ENCODE results near the gene A2ML1. TPM values are rescaled to one million over a fixed set of nuclear protein-coding genes. Genes with fewer than 3 reads are reported as not detected.
"Not testable (repeated sequence)": the region's sequence is repeated elsewhere in the genome, so short reads cannot be mapped to it uniquely, and the experiment has no call there.

The A2ML1 gene
- total and polyA plus RNA-seq, 2 donors (not counting 3 experiments of a cell fraction or from before 2014, with no cell fraction given), result not detected

DNA sequence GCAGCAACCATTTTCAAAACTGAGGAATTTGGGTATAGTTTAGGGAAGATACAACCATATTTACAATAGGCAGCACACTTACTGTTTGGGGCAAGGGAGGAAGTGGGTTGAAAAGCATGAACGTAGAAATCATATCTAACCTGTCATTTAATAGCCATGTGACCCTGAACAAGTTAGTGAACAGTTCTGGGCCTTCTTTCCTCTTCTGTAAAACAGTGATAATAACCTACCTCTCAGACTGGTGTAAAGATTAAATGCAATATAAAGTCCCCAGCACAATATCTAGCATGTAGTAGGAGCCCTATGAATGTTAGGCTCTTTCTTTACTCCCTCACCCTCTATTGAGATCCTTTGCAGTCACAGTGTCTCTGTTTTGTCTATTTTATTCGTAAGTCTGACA, 33.5 kb downstream of the A2ML1 start:
- dilution Hi-C loops (cut with MboI; ENCODE audit: extremely low pct_ligation_motif_present, low sequenced_read_pairs) (no loop called here), intact Hi-C loops (cut with micrococcal nuclease) (no loop called here)
- Histone ChIP-seq H3K9me3 (replicated peaks; ENCODE audit: control insufficient read depth, insufficient read depth, low read length) (no peaks in the 10 kb centered on the region), H3K9ac (replicated peaks; ENCODE audit: extremely low read depth, insufficient read depth, low read length) (no peak overlapping the region), H3K36me3 (ENCODE audit: control insufficient read depth in 2 of 2, extremely low read depth in 1 of 2, insufficient read depth in 2 of 2, low read length in 2 of 2) (no peaks in the 10 kb centered on the region), H2AFZ (ENCODE audit: low read depth, low read length) (no peak overlapping the region), H3K4me2 (ENCODE audit: insufficient read depth, low read length) (no peak overlapping the region), H4K20me1 (replicated peaks; ENCODE audit: control insufficient read depth, extremely low read depth, insufficient read depth, low read length) (no peaks in the 10 kb centered on the region), H3K9me1 (replicated peaks; ENCODE audit: control insufficient read depth, extremely low read depth, insufficient read depth, low read length) (no peaks in the 10 kb centered on the region), H3K27ac (ENCODE audit: insufficient read depth, low read depth, low read length) (no peak overlapping the region), H3K4me1 (ENCODE audit: control insufficient read depth, extremely low read depth, insufficient read depth, low read length) (no peaks in the 10 kb centered on the region), H3K79me2 (ENCODE audit: control insufficient read depth, insufficient read depth, low read length) (no peaks in the 10 kb centered on the region), H3K27me3 (ENCODE audit: control insufficient read depth in 2 of 2, insufficient read depth in 2 of 2, low read length in 2 of 2) (no peaks in the 10 kb centered on the region), H3K4me3 (replicated peaks in 1 of 3; ENCODE audit: insufficient read depth in 1 of 3, low read depth in 1 of 3, low read length in 3 of 3) (no peak overlapping the region)
- TF ChIP-seq, protein P1, sequence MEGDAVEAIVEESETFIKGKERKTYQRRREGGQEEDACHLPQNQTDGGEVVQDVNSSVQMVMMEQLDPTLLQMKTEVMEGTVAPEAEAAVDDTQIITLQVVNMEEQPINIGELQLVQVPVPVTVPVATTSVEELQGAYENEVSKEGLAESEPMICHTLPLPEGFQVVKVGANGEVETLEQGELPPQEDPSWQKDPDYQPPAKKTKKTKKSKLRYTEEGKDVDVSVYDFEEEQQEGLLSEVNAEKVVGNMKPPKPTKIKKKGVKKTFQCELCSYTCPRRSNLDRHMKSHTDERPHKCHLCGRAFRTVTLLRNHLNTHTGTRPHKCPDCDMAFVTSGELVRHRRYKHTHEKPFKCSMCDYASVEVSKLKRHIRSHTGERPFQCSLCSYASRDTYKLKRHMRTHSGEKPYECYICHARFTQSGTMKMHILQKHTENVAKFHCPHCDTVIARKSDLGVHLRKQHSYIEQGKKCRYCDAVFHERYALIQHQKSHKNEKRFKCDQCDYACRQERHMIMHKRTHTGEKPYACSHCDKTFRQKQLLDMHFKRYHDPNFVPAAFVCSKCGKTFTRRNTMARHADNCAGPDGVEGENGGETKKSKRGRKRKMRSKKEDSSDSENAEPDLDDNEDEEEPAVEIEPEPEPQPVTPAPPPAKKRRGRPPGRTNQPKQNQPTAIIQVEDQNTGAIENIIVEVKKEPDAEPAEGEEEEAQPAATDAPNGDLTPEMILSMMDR (IDR thresholded peaks at IDR 0.05; ENCODE audit: extremely low read depth in 1 of 2, insufficient read depth in 1 of 2, low read depth in 1 of 2, low read length in 2 of 2), result no peak
- TF ChIP-seq FOS (IDR thresholded peaks at IDR 0.05; ENCODE audit: borderline replicate concordance, insufficient read depth, low read length), result no peak
- TF ChIP-seq POLR2AphosphoS5 (IDR thresholded peaks at IDR 0.05; ENCODE audit: insufficient read depth, low read depth, low read length), result no peak
- TF ChIP-seq GATA2 (IDR thresholded peaks at IDR 0.05; ENCODE audit: insufficient read depth, insufficient read length, low read depth, low read length), result no peak
- CTCF ChIA-PET, result no interaction called here
- no TSS peak for BruUV-seq (replicated peaks)
- FAIRE-seq, result no peak
- POLR2A ChIA-PET, result no interaction called here
- DNase-seq (ENCODE audit: low read depth, low spot score), result no peak

DNA sequence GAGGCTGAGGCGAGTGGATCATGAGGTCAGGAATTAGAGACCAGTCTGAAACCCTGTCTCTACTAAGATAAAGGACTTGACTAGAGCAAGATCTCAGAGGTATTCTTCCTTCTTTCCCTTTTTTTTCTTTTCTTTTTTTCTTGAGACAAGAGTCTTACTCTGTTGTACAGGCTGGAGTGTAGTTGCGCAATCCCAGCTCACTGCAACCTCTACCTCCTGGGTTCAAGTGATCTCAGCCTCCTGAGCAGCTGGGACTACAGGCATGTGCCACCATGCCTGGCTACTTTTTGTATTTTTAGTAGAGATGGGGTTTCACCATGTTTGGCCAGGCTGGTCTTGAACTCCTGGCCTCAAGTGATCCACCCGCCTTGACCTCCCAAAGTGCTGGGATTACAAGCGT, 37.0 kb downstream of the A2ML1 start:
- intact Hi-C loops (cut with micrococcal nuclease); H3K27me3 ChIP-seq (ENCODE audit: control insufficient read depth in 2 of 2, insufficient read depth in 2 of 2, low read length in 2 of 2); H3K9me1 ChIP-seq (replicated peaks; ENCODE audit: control insufficient read depth, extremely low read depth, insufficient read depth, low read length); H3K4me2 ChIP-seq (ENCODE audit: insufficient read depth, low read length); H3K27ac ChIP-seq (ENCODE audit: insufficient read depth, low read depth, low read length); BruUV-seq (replicated peaks); POLR2A ChIA-PET; DNase-seq (ENCODE audit: low read depth, low spot score); H3K9me3 ChIP-seq (replicated peaks; ENCODE audit: control insufficient read depth, insufficient read depth, low read length); H4K20me1 ChIP-seq (replicated peaks; ENCODE audit: control insufficient read depth, extremely low read depth, insufficient read depth, low read length); H3K4me1 ChIP-seq (ENCODE audit: control insufficient read depth, extremely low read depth, insufficient read depth, low read length); H3K4me3 ChIP-seq (replicated peaks in 1 of 3; ENCODE audit: insufficient read depth in 1 of 3, low read depth in 1 of 3, low read length in 3 of 3); H2AFZ ChIP-seq (ENCODE audit: low read depth, low read length); FAIRE-seq; H3K79me2 ChIP-seq (ENCODE audit: control insufficient read depth, insufficient read depth, low read length); H3K9ac ChIP-seq (replicated peaks; ENCODE audit: extremely low read depth, insufficient read depth, low read length); dilution Hi-C loops (cut with MboI; ENCODE audit: extremely low pct_ligation_motif_present, low sequenced_read_pairs); H3K36me3 ChIP-seq (ENCODE audit: control insufficient read depth in 2 of 2, extremely low read depth in 1 of 2, insufficient read depth in 2 of 2, low read length in 2 of 2): not testable (repeated sequence)
- CTCF ChIA-PET, result interaction anchor here (1.1 to 5.2 kb wide), 15 partner anchors 16 to 315 kb away, joined by 3 to 167 read pairs (median 11); no protein-coding TSS in a partner anchor

Data from endothelial cell of umbilical vein (primary cell).